ENCODE data around the gene CDHR1. TPM values are rescaled to one million over a fixed set of nuclear protein-coding genes. Genes with fewer than 3 reads are reported as not detected.
A peak's percentile ranks its signal among the peaks of the same experiment; 100 is the strongest.

CDHR1 gene
- polyA plus RNA-seq, 3 donors from 2014 or later: 0.27 to 5.9 (median 4.1) TPM

GRCh38 chr10:84212014-84212413, 17.7 kb downstream of the CDHR1 start:
- Mint-ChIP-seq H3K36me3 (peaks cover 0 to 3% (median 0%) of the 10 kb centered on the region in 3 donors), H3K4me3 (no peak overlapping the region), H3K9me3 (no peaks in the 10 kb centered on the region), H3K27ac (no peak overlapping the region), H3K27me3 (ENCODE audit: low read depth in 3 of 3) (peaks cover 0 to 3% (median 0%) of the 10 kb centered on the region in 3 donors), H3K4me1 (no peaks in the 10 kb centered on the region)
- DNase-seq: no peak

GRCh38 chr10:84213076-84213475, 18.7 kb downstream of the CDHR1 start:
- H3K27me3 Mint-ChIP-seq (ENCODE audit: low read depth in 3 of 3): peaks cover 0 to 3% (median 0%) of the 10 kb centered on the region in 3 donors
- no peak for DNase-seq
- no peak overlapping the region for H3K27ac Mint-ChIP-seq
- no peaks in the 10 kb centered on the region for H3K9me3 Mint-ChIP-seq
- H3K4me3 Mint-ChIP-seq: no peak overlapping the region
- H3K36me3 Mint-ChIP-seq: peaks cover 0 to 3% (median 0%) of the 10 kb centered on the region in 3 donors
- H3K4me1 Mint-ChIP-seq: no peaks in the 10 kb centered on the region

GRCh38 chr10:84214046-84214572, 19.8 kb downstream of the CDHR1 start:
- no peaks in the 10 kb centered on the region for H3K4me1 Mint-ChIP-seq
- H3K27me3 Mint-ChIP-seq (ENCODE audit: low read depth in 3 of 3): peaks cover 0 to 1% (median 0%) of the 10 kb centered on the region in 3 donors
- H3K4me3 Mint-ChIP-seq: peak overlapping the region in 3 of 5 donors; percentile 35 to 62 (median 51)
- no peak overlapping the region for H3K27ac Mint-ChIP-seq
- H3K36me3 Mint-ChIP-seq: no peaks in the 10 kb centered on the region
- H3K9me3 Mint-ChIP-seq: no peaks in the 10 kb centered on the region
- no peak for DNase-seq

- Mint-ChIP-seq H3K27ac (no peak overlapping the region), H3K9me3 (no peaks in the 10 kb centered on the region), H3K36me3 (peaks cover 0 to 4% (median 4%) of the 10 kb centered on the region in 3 donors), H3K4me3 (peak overlapping the region in 3 of 5 donors; percentile 35 to 62 (median 51)), H3K27me3 (ENCODE audit: low read depth in 3 of 3) (peaks cover 0 to 1% (median 0%) of the 10 kb centered on the region in 3 donors), H3K4me1 (no peaks in the 10 kb centered on the region)
- peak; percentile 23 to 39 (median 38) for DNase-seq
These were observed 20.4 kb downstream of the CDHR1 start for GRCh38 chr10:84214612-84215235.

GRCh38 chr10:84216834-84217233, 22.5 kb downstream of the CDHR1 start:
- Mint-ChIP-seq H3K36me3 (peaks cover 0 to 4% (median 4%) of the 10 kb centered on the region in 3 donors), H3K27ac (no peak overlapping the region), H3K9me3 (no peaks in the 10 kb centered on the region), H3K4me1 (no peaks in the 10 kb centered on the region), H3K27me3 (ENCODE audit: low read depth in 3 of 3) (peaks cover 0 to 3% (median 0%) of the 10 kb centered on the region in 3 donors), H3K4me3 (no peak overlapping the region)
- DNase-seq: no peak

GRCh38 chr10:84217746-84218145, 23.4 kb downstream of the CDHR1 start:
- peaks cover 0 to 4% (median 4%) of the 10 kb centered on the region in 3 donors for H3K36me3 Mint-ChIP-seq
- no peak overlapping the region for H3K27ac Mint-ChIP-seq
- H3K9me3 Mint-ChIP-seq: no peaks in the 10 kb centered on the region
- peaks cover 0 to 5% (median under 1%) of the 10 kb centered on the region in 3 donors for H3K27me3 Mint-ChIP-seq (ENCODE audit: low read depth in 3 of 3)
- no peak for DNase-seq
- no peak overlapping the region for H3K4me3 Mint-ChIP-seq
- H3K4me1 Mint-ChIP-seq: no peaks in the 10 kb centered on the region

GRCh38 chr10:84221916-84222315, 27.6 kb downstream of the CDHR1 start:
- DNase-seq: no peak
- H3K4me1 Mint-ChIP-seq: no peaks in the 10 kb centered on the region
- H3K9me3 Mint-ChIP-seq: no peaks in the 10 kb centered on the region
- H3K27ac Mint-ChIP-seq: no peak overlapping the region
- no peak overlapping the region for H3K4me3 Mint-ChIP-seq
- peaks cover 0 to 4% (median 4%) of the 10 kb centered on the region in 3 donors for H3K36me3 Mint-ChIP-seq
- H3K27me3 Mint-ChIP-seq (ENCODE audit: low read depth in 3 of 3): peaks cover 4 to 7% (median 5%) of the 10 kb centered on the region in 3 donors

GRCh38 chr10:84224411-84225028, 30.2 kb downstream of the CDHR1 start:
- H3K4me1 Mint-ChIP-seq: no peaks in the 10 kb centered on the region
- peaks cover 0 to under 1% (median 0%) of the 10 kb centered on the region in 3 donors for H3K36me3 Mint-ChIP-seq
- H3K9me3 Mint-ChIP-seq: no peaks in the 10 kb centered on the region
- no peak for DNase-seq
- H3K27ac Mint-ChIP-seq: no peak overlapping the region
- H3K27me3 Mint-ChIP-seq (ENCODE audit: low read depth in 3 of 3): peaks cover 4 to 13% (median 7%) of the 10 kb centered on the region in 3 donors
- no peak overlapping the region for H3K4me3 Mint-ChIP-seq

- H3K27ac Mint-ChIP-seq: no peak within 1 kb of the TSS
- H3K36me3 Mint-ChIP-seq: no peaks in the 10 kb centered on the region
- no peaks in the 10 kb centered on the region for H3K4me1 Mint-ChIP-seq
- no peaks in the 10 kb centered on the region for H3K9me3 Mint-ChIP-seq
- DNase-seq: no peak
- H3K27me3 Mint-ChIP-seq (ENCODE audit: low read depth in 3 of 3): peaks cover 2 to 13% (median 7%) of the 10 kb centered on the region in 3 donors
- no peak within 1 kb of the TSS for H3K4me3 Mint-ChIP-seq
These were observed 31.3 kb downstream of the CDHR1 start, which contains the start of gene LRIT2 for GRCh38 chr10:84225427-84226173. LRIT2 (minus strand) TSS chr10:84225544; CDS start chr10:84225520, 24 bp downstream.

- Mint-ChIP-seq H3K4me3 (no peak overlapping the region), H3K36me3 (no peaks in the 10 kb centered on the region), H3K4me1 (no peaks in the 10 kb centered on the region), H3K27ac (no peak overlapping the region), H3K27me3 (ENCODE audit: low read depth in 3 of 3) (peaks cover 2 to 17% (median 7%) of the 10 kb centered on the region in 3 donors), H3K9me3 (no peaks in the 10 kb centered on the region)
- DNase-seq: no peak
These were observed 32.3 kb downstream of the CDHR1 start for GRCh38 chr10:84226616-84227015.

GRCh38 chr10:84227810-84228209, 33.5 kb downstream of the CDHR1 start:
- Mint-ChIP-seq H3K4me3 (no peak overlapping the region), H3K9me3 (no peaks in the 10 kb centered on the region), H3K27ac (no peak overlapping the region), H3K4me1 (no peaks in the 10 kb centered on the region), H3K27me3 (ENCODE audit: low read depth in 3 of 3) (peaks cover 0 to 16% (median 7%) of the 10 kb centered on the region in 3 donors), H3K36me3 (no peaks in the 10 kb centered on the region)
- no peak for DNase-seq

- no peak for DNase-seq
These were observed 36.0 kb downstream of the CDHR1 start for GRCh38 chr10:84230359-84230758.

GRCh38 chr10:84232376-84232775, 38.0 kb downstream of the CDHR1 start:
- Mint-ChIP-seq H3K4me3 (no peak overlapping the region), H3K36me3 (no peaks in the 10 kb centered on the region), H3K9me3 (no peaks in the 10 kb centered on the region), H3K4me1 (no peaks in the 10 kb centered on the region), H3K27me3 (ENCODE audit: low read depth in 3 of 3) (peaks cover 2 to 9% (median 9%) of the 10 kb centered on the region in 3 donors), H3K27ac (no peak overlapping the region)
- DNase-seq: no peak

More at GRCh38 chr10:84230359-84230758, 36.0 kb downstream of the CDHR1 start:
- no peak overlapping the region for H3K4me3 Mint-ChIP-seq
- H3K36me3 Mint-ChIP-seq: no peaks in the 10 kb centered on the region
- H3K27me3 Mint-ChIP-seq (ENCODE audit: low read depth in 3 of 3): peaks cover 0 to 12% (median 2%) of the 10 kb centered on the region in 3 donors
- H3K9me3 Mint-ChIP-seq: no peaks in the 10 kb centered on the region
- H3K27ac Mint-ChIP-seq: no peak overlapping the region
- H3K4me1 Mint-ChIP-seq: no peaks in the 10 kb centered on the region

- H3K36me3 Mint-ChIP-seq: no peaks in the 10 kb centered on the region
- no peak overlapping the region for H3K27ac Mint-ChIP-seq
- DNase-seq: no peak
- no peaks in the 10 kb centered on the region for H3K9me3 Mint-ChIP-seq
- H3K4me1 Mint-ChIP-seq: no peaks in the 10 kb centered on the region
- H3K27me3 Mint-ChIP-seq (ENCODE audit: low read depth in 3 of 3): peaks cover 2 to 11% (median 6%) of the 10 kb centered on the region in 3 donors
- no peak overlapping the region for H3K4me3 Mint-ChIP-seq
These were observed 39.6 kb downstream of the CDHR1 start for GRCh38 chr10:84233940-84234339.

Measured in immature natural killer cell (primary cell).